Ovary (tissue), 9 donors: ENCODE data around the gene ST6GALNAC6. TPM values are rescaled to one million over a fixed set of nuclear protein-coding genes. Genes with fewer than 3 reads are reported as not detected.
A peak's percentile ranks its signal among the peaks of the same experiment; 100 is the strongest.

ENCODE experiments used
- DNase-seq, 5 donors: peaks; one replicate each; pipeline ENCODE4 v3.0.0-alpha.2; 2019 to 2020
- H3K27ac ChIP-seq, 2 donors: fragments of 200-600 bp; one replicate each; pipeline versions ENCODE4 v1.5.1 to v1.8.0; 2019 to 2022
- H3K27me3 ChIP-seq: fragments of 200-600 bp; one replicate; pipeline ENCODE4 v1.8.0; 2022
- H3K36me3 ChIP-seq: fragments of 200-600 bp; sonication (generic); one replicate; pipeline ENCODE4 v1.5.1; 2019
- H3K4me1 ChIP-seq: one replicate; pipeline ENCODE4 v1.8.1; 2013; ENCODE audit warnings: mild to moderate bottlenecking, moderate library complexity; ENCODE audit not compliant: insufficient read depth
- H3K4me3 ChIP-seq: fragments of 200-600 bp; sonication (generic); one replicate; pipeline ENCODE4 v1.5.1; 2017
- H3K9me3 ChIP-seq, 2 donors: fragments of 200-600 bp in 1 of 2; sonication (generic) in 1 of 2; one replicate each; pipeline versions ENCODE4 v1.5.1 to v1.8.1; 2013 to 2019; ENCODE audit warnings: mild to moderate bottlenecking in 1 of 2, moderate library complexity in 1 of 2
- EP300 ChIP-seq: sonication (generic); formaldehyde crosslinking; IDR thresholded peaks from one replicate; pipeline ENCODE4 v1.6.1; 2017; ENCODE audit warnings: antibody characterized with exemption
- POLR2A ChIP-seq: fragments of 450-650 bp; IDR thresholded peaks from one replicate; pipeline ENCODE4 v1.6.1; 2017; ENCODE audit warnings: antibody characterized with exemption, mild to moderate bottlenecking, moderate library complexity
- WGBS, 3 donors: extraction: QIAGEN DNeasy Blood & Tissue Kit in 1 of 3; methylation state at CpG; one replicate each; pipeline versions ENCODE4 v1.1.5 to v1.1.7; 2013 to 2017; 5-methylcytosine and 5-hydroxymethylcytosine counted together
- intact Hi-C, 4 donors: fragments of 100-400 bp; cut with DNase I; formaldehyde crosslinking; loops; one replicate each; pipeline versions ENCODE4 v1.11.0 to v1.15.1; 2022 to 2023
- polyA plus RNA-seq, 2 donors: library from polyadenylated mRNA; stranded (reverse); fragments of 200-250 nt in 1 of 2; fragments of 350-450 nt in 1 of 2; fragmentation: Illumina TruSeq in 1 of 2; extraction: RNeasy Lipid Tissue Mini Kit (QIAGEN cat#74804) in 1 of 2; gene quantifications; one replicate each; pipeline ENCODE4 v1.2.3, GENCODE V29; 2013 to 2014
- total RNA-seq, 7 donors: library from RNA; depleted of rRNA in 2 of 7; stranded (reverse); fragments of >200 nt in 2 of 7; fragmentation: NEBNext Ultra II Directional in 3 of 7; extraction: Animal tissue kit (Norgen Biotek cat#: 25700) in 3 of 7; gene quantifications; one replicate each; pipeline versions ENCODE4 v1.1.0 to v1.2.4, GENCODE V29; 2016 to 2023
- TF ChIP-seq, protein P1 (sequence below), 3 donors: fragments of 450-650 bp in 2 of 3; fragments of 200-600 bp in 1 of 3; IDR thresholded peaks; one replicate each; pipeline versions ENCODE4 v1.5.1 to v1.8.0; 2016 to 2022; ENCODE audit warnings: antibody characterized with exemption in 3 of 3, mild to moderate bottlenecking in 1 of 3
- donor health status: DM: no; HTN: no; CAD: no; lungs with moderate emphysema.
- donor health status: DM: no; HTN: no; CAD: no.
- donor health status: Bipolar disorder and iron deficiency.
- donor health status: DM: yes; HTN: yes; CAD: no.
- donor health status: DM: no; HTN: no; CAD: no.
- donor health status: DM: yes; HTN: yes; CAD: no.

The ST6GALNAC6 gene
- total and polyA plus RNA-seq, 9 donors, result 52.5 to 145 (median 111) TPM

DNA sequence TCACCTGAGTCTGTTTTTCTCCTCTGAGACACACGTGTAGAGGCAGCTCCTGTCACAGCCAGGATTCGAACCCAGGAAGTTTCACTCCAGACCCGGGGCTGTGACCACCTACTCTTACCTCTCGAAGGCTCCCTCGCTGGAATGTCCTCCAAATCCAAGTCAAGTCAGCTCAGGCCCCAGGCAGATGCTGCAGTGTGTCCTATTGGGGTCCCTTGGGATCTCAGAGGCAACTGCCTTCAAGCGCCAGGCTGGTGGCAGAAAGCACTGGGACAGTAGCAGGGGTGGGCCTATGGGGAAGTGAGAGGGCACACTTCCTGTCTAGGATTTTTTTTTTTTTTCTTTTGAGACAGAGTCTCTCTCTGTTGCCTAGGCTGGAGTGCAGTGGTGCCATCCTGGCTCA lies 18.2 kb upstream of the ST6GALNAC6 start:
- WGBS, 3 donors, result 61 to 64% (median 62%) methylated on average over 6 of the region's 6 CpGs
- Histone ChIP-seq H3K9me3 (no peaks in the 10 kb centered on the region), H3K4me3 (no peak overlapping the region), H3K27ac (peak overlapping the region in 1 of 2 donors; percentile 69), H3K36me3 (no peaks in the 10 kb centered on the region), H3K4me1 (peaks cover 6% of the 10 kb centered on the region), H3K27me3 (no peaks in the 10 kb centered on the region)
- TF ChIP-seq EP300 (no peak), POLR2A (no peak)
- TF ChIP-seq, protein P1, sequence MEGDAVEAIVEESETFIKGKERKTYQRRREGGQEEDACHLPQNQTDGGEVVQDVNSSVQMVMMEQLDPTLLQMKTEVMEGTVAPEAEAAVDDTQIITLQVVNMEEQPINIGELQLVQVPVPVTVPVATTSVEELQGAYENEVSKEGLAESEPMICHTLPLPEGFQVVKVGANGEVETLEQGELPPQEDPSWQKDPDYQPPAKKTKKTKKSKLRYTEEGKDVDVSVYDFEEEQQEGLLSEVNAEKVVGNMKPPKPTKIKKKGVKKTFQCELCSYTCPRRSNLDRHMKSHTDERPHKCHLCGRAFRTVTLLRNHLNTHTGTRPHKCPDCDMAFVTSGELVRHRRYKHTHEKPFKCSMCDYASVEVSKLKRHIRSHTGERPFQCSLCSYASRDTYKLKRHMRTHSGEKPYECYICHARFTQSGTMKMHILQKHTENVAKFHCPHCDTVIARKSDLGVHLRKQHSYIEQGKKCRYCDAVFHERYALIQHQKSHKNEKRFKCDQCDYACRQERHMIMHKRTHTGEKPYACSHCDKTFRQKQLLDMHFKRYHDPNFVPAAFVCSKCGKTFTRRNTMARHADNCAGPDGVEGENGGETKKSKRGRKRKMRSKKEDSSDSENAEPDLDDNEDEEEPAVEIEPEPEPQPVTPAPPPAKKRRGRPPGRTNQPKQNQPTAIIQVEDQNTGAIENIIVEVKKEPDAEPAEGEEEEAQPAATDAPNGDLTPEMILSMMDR (IDR thresholded peaks at IDR 0.05), result no peak
- DNase-seq, result peak in 1 of 5 donors; percentile 33
- intact Hi-C loops, result loop anchor here in 1 of 4 donors (5.0 kb wide), 1 partner anchor 130 kb away; the partner anchor contains the start of gene CDK9

DNA sequence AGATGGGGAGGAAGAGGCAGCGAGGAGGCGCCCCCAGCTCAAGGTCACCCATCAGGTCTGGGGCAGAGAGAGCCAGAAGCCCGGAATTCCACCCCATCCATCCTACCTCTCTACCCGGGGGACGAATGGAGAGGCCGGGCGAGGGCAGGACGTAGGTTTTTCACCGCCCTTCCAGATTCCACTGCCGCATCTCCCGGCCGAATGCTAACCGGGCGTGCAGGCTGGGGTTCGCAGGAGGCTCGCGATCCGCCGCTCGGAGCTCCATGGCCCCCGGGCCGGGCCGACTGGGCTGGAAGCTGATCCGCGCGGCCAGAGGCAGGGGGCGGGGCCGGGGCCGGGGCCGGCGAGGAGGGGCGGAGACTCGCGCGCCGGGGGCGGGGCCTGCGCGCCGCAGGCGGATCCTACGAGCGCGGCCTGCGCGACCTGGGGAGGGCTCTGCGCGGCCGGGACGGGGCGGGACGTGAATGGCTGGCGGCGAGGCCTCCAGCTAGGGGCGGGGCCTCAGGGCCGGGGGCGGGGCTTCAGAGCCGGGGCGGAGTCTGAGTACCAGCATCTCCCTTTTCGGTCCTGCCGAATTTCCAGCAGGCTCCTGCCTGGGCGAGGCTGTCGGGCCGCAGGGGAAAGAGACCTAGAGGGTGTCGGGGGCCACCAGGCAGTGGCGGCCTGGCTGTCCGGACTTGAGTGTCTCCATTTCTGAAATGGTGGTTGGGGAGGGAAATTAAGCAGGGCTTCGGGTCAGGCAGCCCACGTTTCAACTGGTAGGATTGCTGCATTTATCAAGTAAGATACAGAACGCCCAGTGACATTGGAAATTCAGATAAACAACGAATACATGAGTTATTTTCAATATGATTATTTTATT lies 17.5 kb upstream of the ST6GALNAC6 start, which contains the start of gene ST6GALNAC4:
Gene ST6GALNAC4, minus strand, starts transcription at position 322 of the 862 bp plus-strand sequence. CDS start 622 bp downstream, outside the sequence.
- no peaks in the 10 kb centered on the region for H3K9me3 ChIP-seq
- H3K27me3 ChIP-seq, result no peaks in the 10 kb centered on the region
- H3K4me3 ChIP-seq, result peak within 1 kb of the TSS; percentile 76
- WGBS, 3 donors, result 1 to 2% (median 2%) methylated on average over 44 to 71 of the region's 71 CpGs
- TF ChIP-seq, protein P1 (IDR thresholded peaks at IDR 0.05), result no peak
- TF ChIP-seq POLR2A (peak; percentile 64), EP300 (peak; percentile 9)
- peak; percentile 94 to 98 (median 97) for DNase-seq
- peaks cover 6% of the 10 kb centered on the region for H3K4me1 ChIP-seq
- peak within 1 kb of the TSS; percentile 39 to 69 for H3K27ac ChIP-seq
- intact Hi-C loops, result loop anchor here in 1 of 4 donors (5.0 kb wide), 1 partner anchor 130 kb away; the partner anchor contains the start of gene CDK9
- H3K36me3 ChIP-seq, result no peaks in the 10 kb centered on the region

DNA sequence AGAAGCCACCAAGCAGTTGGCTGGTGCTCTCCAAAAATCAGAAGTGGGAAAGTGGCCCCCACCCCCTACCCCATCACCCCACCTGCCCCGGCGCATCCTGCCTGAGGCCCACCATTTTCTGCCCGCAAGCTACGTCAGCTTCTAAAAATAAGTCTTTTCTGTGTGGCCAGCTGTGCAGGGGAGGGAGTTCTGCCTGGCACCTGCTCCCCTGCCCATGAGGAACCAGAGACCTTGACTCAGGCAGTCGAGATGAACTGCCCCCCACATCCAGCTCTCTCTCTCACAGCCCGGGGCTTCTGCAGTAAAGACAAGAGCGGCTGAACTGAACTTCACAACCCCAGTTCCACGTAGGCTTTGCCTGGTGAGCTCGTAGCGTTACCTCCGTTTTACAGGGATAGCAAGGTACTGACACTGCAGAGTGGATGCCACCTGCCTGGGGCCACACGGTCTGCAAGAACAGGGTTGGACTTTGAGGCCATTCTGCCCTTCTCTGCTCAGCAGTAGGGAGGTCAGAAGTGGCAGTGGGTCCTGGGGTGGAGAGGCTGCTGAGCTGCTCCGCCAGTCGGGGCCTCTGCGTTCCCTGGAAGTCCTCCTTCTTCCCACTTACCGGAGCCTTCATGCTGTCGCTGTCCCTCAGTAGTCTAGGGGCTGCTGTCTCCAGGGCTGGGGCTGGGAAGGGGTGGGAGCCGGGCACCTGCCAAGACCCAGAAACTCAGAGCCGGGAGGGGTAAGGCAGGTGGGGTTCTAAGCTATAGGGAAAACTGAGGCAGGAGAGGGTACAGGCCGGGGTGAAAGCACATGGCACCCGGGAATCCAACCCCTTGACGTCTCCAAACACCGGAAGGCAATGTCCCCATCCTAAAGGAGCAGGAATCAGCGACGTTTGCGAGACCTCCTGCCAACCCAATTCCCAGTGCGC lies 16.7 kb upstream of the ST6GALNAC6 start:
- Histone ChIP-seq H3K4me1 (peaks cover 4% of the 10 kb centered on the region), H3K27me3 (no peaks in the 10 kb centered on the region), H3K9me3 (no peaks in the 10 kb centered on the region), H3K36me3 (no peaks in the 10 kb centered on the region), H3K4me3 (peak overlapping the region; percentile 76), H3K27ac (peak overlapping the region; percentile 39 to 62)
- DNase-seq, result peak in 1 of 5 donors; percentile 36
- intact Hi-C loops, result loop anchor here in 1 of 4 donors (5.0 kb wide), 1 partner anchor 129 kb away; the partner anchor contains the start of gene CDK9
- WGBS, 3 donors, result 16 to 22% (median 18%) methylated on average over 27 of the region's 27 CpGs
- TF ChIP-seq, protein P1 (IDR thresholded peaks at IDR 0.05), result no peak
- no peak for TF ChIP-seq EP300
- TF ChIP-seq POLR2A, result no peak

DNA sequence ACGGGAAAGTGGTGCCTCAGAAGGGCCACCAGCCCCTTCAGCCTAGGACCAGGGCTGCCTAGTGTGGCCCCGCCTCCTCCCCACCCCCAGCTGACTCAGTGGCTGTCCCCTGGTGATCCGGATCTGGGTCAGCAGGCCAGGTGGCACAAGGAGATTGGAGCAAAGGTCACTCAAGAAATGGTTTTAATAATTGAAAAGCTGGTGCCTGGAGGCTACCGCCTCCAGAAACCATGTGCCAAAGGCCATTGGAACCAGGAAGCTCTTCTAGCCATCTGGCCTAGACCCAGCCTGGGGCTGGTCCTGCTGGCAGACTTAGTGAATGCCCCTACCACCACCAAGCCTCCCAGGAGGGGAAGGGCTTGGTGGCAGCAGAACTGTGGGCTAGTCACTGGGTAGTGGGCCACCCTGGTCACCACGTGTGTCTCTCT lies 15.9 kb upstream of the ST6GALNAC6 start:
- 70 to 77% (median 76%) methylated on average over 5 of the region's 5 CpGs for WGBS, 3 donors
- peak overlapping the region; percentile 76 for H3K4me3 ChIP-seq

More for the DNA sequence above, 15.9 kb upstream of the ST6GALNAC6 start:
- intact Hi-C loops, result loop anchor here in 1 of 4 donors (5.0 kb wide), 1 partner anchor 128 kb away; the partner anchor contains the start of gene CDK9
- Histone ChIP-seq H3K27me3 (no peaks in the 10 kb centered on the region), H3K9me3 (no peaks in the 10 kb centered on the region), H3K27ac (peak overlapping the region; percentile 39 to 62), H3K36me3 (no peaks in the 10 kb centered on the region), H3K4me1 (peaks cover 4% of the 10 kb centered on the region)
- TF ChIP-seq, protein P1 (IDR thresholded peaks at IDR 0.05), result no peak
- no peak for TF ChIP-seq EP300
- no peak for TF ChIP-seq POLR2A
- DNase-seq, result peak in 1 of 5 donors; percentile 43
